ENCODE data around the gene CLCN2.

Gene CLCN2

DNA sequence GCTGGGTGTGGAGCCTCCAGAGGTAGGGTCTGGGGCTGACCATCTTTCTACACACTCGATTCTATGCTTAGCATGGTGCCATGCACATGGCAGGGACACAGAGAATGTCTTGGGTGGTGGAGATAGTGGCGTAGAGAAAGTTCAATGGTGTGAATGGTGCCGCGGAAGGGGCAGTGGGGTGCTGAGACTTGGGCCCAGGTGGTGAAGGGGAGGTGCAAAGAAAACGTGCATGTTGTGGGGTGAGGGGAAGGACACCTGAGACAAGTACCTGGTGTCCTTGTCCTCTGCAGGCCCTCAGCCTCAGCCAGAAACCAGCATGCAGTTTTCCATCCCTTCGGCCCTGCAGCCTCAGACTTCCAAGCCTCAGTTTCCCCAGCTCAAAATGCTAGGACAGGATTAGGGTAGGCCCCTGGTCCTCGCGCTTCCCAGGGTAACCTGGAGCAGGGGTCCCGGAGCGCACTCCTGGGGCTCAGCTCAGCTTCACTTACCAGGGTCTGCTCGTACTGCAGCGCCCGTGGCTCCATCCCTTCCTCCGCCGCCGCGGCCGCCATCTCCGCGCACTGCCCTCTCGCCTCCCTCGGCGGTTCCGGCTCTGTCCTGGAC, 375 bp downstream of the CLCN2 start:
- CTCF ChIA-PET: interaction anchor here (1.1 kb wide), 1 partner anchor 15 kb away, joined by 3 read pairs; no protein-coding TSS in a partner anchor
- POLR2A ChIA-PET: interaction anchor here (0.8 to 2.7 kb wide), 5 partner anchors 13 to 185 kb away, joined by 3 to 9 read pairs (median 4); partner anchors contain the start of gene FAM131A
- TF ChIP-seq FOXK2 (IDR thresholded peaks at IDR 0.05): no peak
- TF ChIP-seq FOXA1 (IDR thresholded peaks at IDR 0.05): no peak
- TF ChIP-seq BHLHE40 (IDR thresholded peaks at IDR 0.05; ENCODE audit: borderline replicate concordance): no peak
- no peak for TF ChIP-seq HDGF (IDR thresholded peaks at IDR 0.05; ENCODE audit: borderline replicate concordance)
- TF ChIP-seq L3MBTL2 (conservative IDR thresholded peaks at IDR 0.05): no peak
- no peak for TF ChIP-seq SUZ12 (IDR thresholded peaks at IDR 0.05)
- no peak for TF ChIP-seq ARNT (IDR thresholded peaks at IDR 0.05)
- no peak for TF ChIP-seq ELF4 (IDR thresholded peaks at IDR 0.05)
- TF ChIP-seq PKNOX1 (IDR thresholded peaks at IDR 0.05): no peak
- TF ChIP-seq NFRKB (IDR thresholded peaks at IDR 0.05): no peak
- no peak for TF ChIP-seq ZNF384 (IDR thresholded peaks at IDR 0.05)
- no peak for TF ChIP-seq FOXM1 (IDR thresholded peaks at IDR 0.05; ENCODE audit: borderline replicate concordance)
- TF ChIP-seq CTBP1 (IDR thresholded peaks at IDR 0.05; ENCODE audit: borderline replicate concordance): no peak
- no peak for TF ChIP-seq SP1 (IDR thresholded peaks at IDR 0.05)
- TF ChIP-seq TARDBP (IDR thresholded peaks at IDR 0.05): no peak
- TF ChIP-seq LEF1 (IDR thresholded peaks at IDR 0.05; ENCODE audit: borderline replicate concordance): no peak

DNA sequence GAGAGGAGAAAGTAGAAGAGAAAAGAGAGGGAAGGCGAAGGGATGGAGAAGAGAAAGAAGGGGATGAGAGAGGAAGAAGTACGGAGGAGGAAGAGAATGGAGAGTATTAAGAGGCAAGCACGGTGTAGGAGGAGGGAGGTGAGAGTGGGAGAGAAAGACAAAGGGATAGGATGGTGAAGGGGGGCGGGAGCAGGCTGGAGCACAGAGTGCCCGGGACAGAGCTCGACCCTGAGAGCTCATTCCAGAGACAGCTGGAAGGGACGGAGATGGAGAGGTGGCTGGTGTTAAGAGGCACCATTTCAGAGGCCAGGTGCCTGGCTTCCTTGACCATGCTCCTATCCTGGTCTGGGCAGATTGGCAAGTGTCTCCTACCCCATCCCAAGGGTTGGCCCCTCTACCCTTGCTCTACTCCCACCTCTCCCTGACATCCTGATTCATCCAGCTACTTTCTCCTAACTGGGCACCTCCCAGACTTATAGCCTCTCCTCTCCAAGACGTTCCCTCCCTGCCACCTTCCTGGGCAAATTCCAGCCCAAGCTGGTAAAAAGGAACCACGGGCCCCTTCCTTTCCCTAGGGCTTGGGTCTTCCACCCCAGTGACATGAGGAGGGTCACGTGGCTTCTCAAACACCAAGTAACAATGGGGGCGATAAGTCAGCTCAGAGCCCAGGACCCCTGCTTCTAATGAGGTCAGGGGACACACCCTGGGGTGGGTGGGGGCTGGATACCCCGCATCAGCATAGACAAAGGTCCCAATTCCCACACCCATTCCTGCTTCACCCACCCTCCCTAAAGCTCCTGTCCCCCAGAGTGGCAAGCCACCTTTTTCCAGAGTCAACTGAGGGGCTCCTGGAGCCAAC, 1.1 kb downstream of the CLCN2 start:
- TF ChIP-seq FOXM1 (IDR thresholded peaks at IDR 0.05; ENCODE audit: borderline replicate concordance) (no peak), ZNF384 (IDR thresholded peaks at IDR 0.05) (no peak), CTBP1 (IDR thresholded peaks at IDR 0.05; ENCODE audit: borderline replicate concordance) (no peak), FOXA1 (IDR thresholded peaks at IDR 0.05) (no peak), LEF1 (IDR thresholded peaks at IDR 0.05; ENCODE audit: borderline replicate concordance) (no peak), HDGF (IDR thresholded peaks at IDR 0.05; ENCODE audit: borderline replicate concordance) (no peak), SUZ12 (IDR thresholded peaks at IDR 0.05) (no peak), FOXK2 (IDR thresholded peaks at IDR 0.05) (no peak), ELF4 (IDR thresholded peaks at IDR 0.05) (no peak), ARNT (IDR thresholded peaks at IDR 0.05) (no peak), PKNOX1 (IDR thresholded peaks at IDR 0.05) (no peak), BHLHE40 (IDR thresholded peaks at IDR 0.05; ENCODE audit: borderline replicate concordance) (no peak), TARDBP (IDR thresholded peaks at IDR 0.05) (no peak), SP1 (IDR thresholded peaks at IDR 0.05) (no peak)
- DNase-seq (ENCODE audit: extremely low spot score): no peak
- CTCF ChIA-PET: no interaction called here
- POLR2A ChIA-PET: interaction anchor here (0.9 to 1.7 kb wide), 2 partner anchors 61 to 186 kb away, joined by 3 to 4 read pairs; no protein-coding TSS in a partner anchor

More for the DNA sequence above, 375 bp downstream of the CLCN2 start:
- no peak for DNase-seq (ENCODE audit: extremely low spot score)

DNA sequence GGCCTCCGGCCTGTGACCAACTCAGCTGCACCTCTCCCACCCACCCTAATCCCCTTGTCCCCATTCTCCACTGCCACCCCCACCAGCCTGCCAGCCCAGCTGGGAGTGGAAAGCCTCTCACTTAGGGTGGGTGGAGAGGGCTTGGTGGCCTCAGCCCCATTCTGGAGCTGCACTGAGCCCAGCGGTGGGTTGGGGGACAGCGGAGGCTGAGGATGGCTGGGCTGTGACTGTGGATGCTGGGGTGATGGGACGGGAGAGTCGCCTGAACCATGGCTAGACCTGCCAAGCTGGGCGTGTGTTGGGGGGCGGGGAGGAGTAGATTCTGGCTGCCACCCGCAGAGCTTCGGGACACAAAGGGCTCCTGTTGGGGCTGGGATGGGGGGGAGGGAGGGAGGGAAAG, 1.8 kb downstream of the CLCN2 start:
- ChIA-PET POLR2A (no interaction called here), CTCF (no interaction called here)
- DNase-seq (ENCODE audit: extremely low spot score): no peak
- no peak for TF ChIP-seq FOXA1 (IDR thresholded peaks at IDR 0.05)
- no peak for TF ChIP-seq FOXK2 (IDR thresholded peaks at IDR 0.05)
- TF ChIP-seq L3MBTL2 (conservative IDR thresholded peaks at IDR 0.05): no peak
- no peak for TF ChIP-seq TARDBP (IDR thresholded peaks at IDR 0.05)
- TF ChIP-seq PKNOX1 (IDR thresholded peaks at IDR 0.05): no peak
- no peak for TF ChIP-seq FOXM1 (IDR thresholded peaks at IDR 0.05; ENCODE audit: borderline replicate concordance)
- TF ChIP-seq BHLHE40 (IDR thresholded peaks at IDR 0.05; ENCODE audit: borderline replicate concordance): no peak
- TF ChIP-seq ARNT (IDR thresholded peaks at IDR 0.05): no peak
- no peak for TF ChIP-seq SP1 (IDR thresholded peaks at IDR 0.05)
- TF ChIP-seq CTBP1 (IDR thresholded peaks at IDR 0.05; ENCODE audit: borderline replicate concordance): no peak
- TF ChIP-seq HDGF (IDR thresholded peaks at IDR 0.05; ENCODE audit: borderline replicate concordance): no peak
- TF ChIP-seq LEF1 (IDR thresholded peaks at IDR 0.05; ENCODE audit: borderline replicate concordance): no peak
- TF ChIP-seq ZNF384 (IDR thresholded peaks at IDR 0.05): no peak
- TF ChIP-seq NFRKB (IDR thresholded peaks at IDR 0.05): no peak
- no peak for TF ChIP-seq ELF4 (IDR thresholded peaks at IDR 0.05)
- no peak for TF ChIP-seq SUZ12 (IDR thresholded peaks at IDR 0.05)

- DNase-seq (ENCODE audit: extremely low spot score): no peak
- CTCF ChIA-PET: no interaction called here
- TF ChIP-seq ZNF384 (IDR thresholded peaks at IDR 0.05): no peak
- POLR2A ChIA-PET: no interaction called here
Observed at GRCh38 chr3:184358921-184359350, 2.5 kb downstream of the CLCN2 start.

- no peak for DNase-seq (ENCODE audit: extremely low spot score)
- TF ChIP-seq FOXM1 (IDR thresholded peaks at IDR 0.05; ENCODE audit: borderline replicate concordance): no peak
- TF ChIP-seq TARDBP (IDR thresholded peaks at IDR 0.05): no peak
- TF ChIP-seq L3MBTL2 (conservative IDR thresholded peaks at IDR 0.05): no peak
- TF ChIP-seq PKNOX1 (IDR thresholded peaks at IDR 0.05): no peak
- TF ChIP-seq ARNT (IDR thresholded peaks at IDR 0.05): no peak
- TF ChIP-seq LEF1 (IDR thresholded peaks at IDR 0.05; ENCODE audit: borderline replicate concordance): no peak
- TF ChIP-seq BHLHE40 (IDR thresholded peaks at IDR 0.05; ENCODE audit: borderline replicate concordance): no peak
- TF ChIP-seq FOXK2 (IDR thresholded peaks at IDR 0.05): no peak
- no peak for TF ChIP-seq ELF4 (IDR thresholded peaks at IDR 0.05)
- TF ChIP-seq SUZ12 (IDR thresholded peaks at IDR 0.05): no peak
- ChIA-PET POLR2A (no interaction called here), CTCF (no interaction called here)
Observed at GRCh38 chr3:184358124-184358767, 3.2 kb downstream of the CLCN2 start.

Data from HEK293T (cell line).